Kidney (tissue), 14 donors: ENCODE results near the gene REEP2. TPM values are rescaled to one million over a fixed set of nuclear protein-coding genes. Genes with fewer than 3 reads are reported as not detected.

ENCODE experiments used
- DNase-seq, 5 donors: peaks; one replicate each; pipeline ENCODE4 v3.0.0-alpha.2; 2013 to 2020
- FAIRE-seq: peaks from 2 replicates; lab custom pipeline; 2012; peaks lifted over from hg19 to GRCh38; lab: Jason Lieb, UNC
- H3K27ac ChIP-seq, 2 donors: one replicate each; pipeline ENCODE4 v1.7.0; 2013; ENCODE audit warnings: low read depth in 2 of 2, low read length in 2 of 2, inconsistent platforms in 1 of 2
- H3K27me3 ChIP-seq: one replicate; pipeline ENCODE4 v1.7.1; 2013; ENCODE audit warnings: low read length, inconsistent platforms; ENCODE audit not compliant: control insufficient read depth, insufficient read depth
- H3K36me3 ChIP-seq, 3 donors: one replicate each; pipeline versions ENCODE4 v1.7.0 to v1.7.1; 2013; ENCODE audit warnings: low read length in 3 of 3, control low read depth in 1 of 3, inconsistent platforms in 1 of 3; ENCODE audit not compliant: insufficient read depth in 3 of 3, control insufficient read depth in 2 of 3
- H3K4me1 ChIP-seq, 3 donors: one replicate each; pipeline versions ENCODE4 v1.7.0 to v1.7.1; 2013; ENCODE audit warnings: low read length in 3 of 3, inconsistent platforms in 1 of 3, low read depth in 1 of 3; ENCODE audit not compliant: control insufficient read depth in 2 of 3, insufficient read depth in 2 of 3
- H3K4me3 ChIP-seq, 3 donors: one replicate each; pipeline versions ENCODE4 v1.7.0 to v1.8.1; 2013; ENCODE audit warnings: low read length in 3 of 3, control low read depth in 1 of 3, inconsistent platforms in 1 of 3
- H3K9ac ChIP-seq, 3 donors: one replicate each; pipeline versions ENCODE4 v1.7.0 to v1.7.1; 2013; ENCODE audit warnings: low read length in 3 of 3, control low read depth in 1 of 3, inconsistent platforms in 1 of 3
- H3K9me3 ChIP-seq, 3 donors: one replicate each; pipeline versions ENCODE4 v1.7.0 to v1.7.1; 2013; ENCODE audit warnings: low read length in 3 of 3, control low read depth in 1 of 3, inconsistent platforms in 1 of 3; ENCODE audit not compliant: control insufficient read depth in 2 of 3, insufficient read depth in 1 of 3
- CTCF ChIP-seq: IDR thresholded peaks from 3 replicates; pipeline ENCODE4 v1.5.1; 2012; ENCODE audit warnings: mild to moderate bottlenecking, moderate library complexity, borderline replicate concordance; ENCODE audit not compliant: insufficient read depth; ENCODE audit errors: extremely low read depth
- intact Hi-C: fragments of 100-400 bp; cut with DNase I; formaldehyde crosslinking; loops from one replicate; pipeline ENCODE4 v1.11.1; 2022
- polyA plus RNA-seq: library from polyadenylated mRNA; stranded (reverse); fragments of 350-450 nt; fragmentation: Illumina TruSeq; extraction: RNeasy Lipid Tissue Mini Kit (QIAGEN cat#74804); gene quantifications from one replicate; pipeline ENCODE4 v1.2.3, GENCODE V29; 2014; ENCODE audit warnings: low read depth, low replicate concordance; ENCODE audit not compliant: insufficient read depth
- total RNA-seq: library from RNA; stranded (reverse); fragmentation: NEBNext Ultra II Directional; extraction: Animal tissue kit (Norgen Biotek cat#: 25700); gene quantifications from one replicate; pipeline ENCODE4 v1.2.1, GENCODE V29; 2021
- donor health status: control.
- donor health status: control.
- donor health status: control.
- donor health status: control.
- donor health status: control.
- donor health status: DM: yes; HTN: yes; CAD: no.
- donor health status: Normal renal cell carcinoma (clear cell type).

The REEP2 gene
- total and polyA plus RNA-seq, 2 donors from 2014 or later: 1.9 to 8.8 TPM

- no peak for TF ChIP-seq CTCF
- intact Hi-C loops: no loop called here
- no peaks in the 10 kb centered on the region for H3K27me3 ChIP-seq
- H3K9ac ChIP-seq: peak overlapping the region; percentile 20 to 87 (median 48)
- peaks cover 0 to 13% (median 6%) of the 10 kb centered on the region in 3 donors for H3K4me1 ChIP-seq
- DNase-seq: peak; percentile 98 to 100 (median 99)
- H3K36me3 ChIP-seq: peaks cover 2 to 23% (median 6%) of the 10 kb centered on the region in 3 donors
- peak overlapping the region; percentile 92 to 98 for H3K27ac ChIP-seq
- FAIRE-seq: no peak
- H3K9me3 ChIP-seq: no peaks in the 10 kb centered on the region
- peak overlapping the region; percentile 50 to 78 (median 68) for H3K4me3 ChIP-seq
These were observed 25.8 kb downstream of the REEP2 start for GRCh38 chr5:138464388-138465260.

- Histone ChIP-seq H3K9me3 (no peaks in the 10 kb centered on the region), H3K4me1 (peaks cover 0 to 13% (median 6%) of the 10 kb centered on the region in 3 donors), H3K36me3 (peaks cover 2 to 23% (median 6%) of the 10 kb centered on the region in 3 donors), H3K27ac (peak within 1 kb of the TSS; percentile 92 to 98), H3K27me3 (no peaks in the 10 kb centered on the region), H3K4me3 (peak within 1 kb of the TSS; percentile 78 to 88 (median 78)), H3K9ac (peak within 1 kb of the TSS; percentile 63 to 89 (median 67))
- TF ChIP-seq CTCF: peak; percentile 9
- FAIRE-seq (no peak), DNase-seq (peak; percentile 97 to 98 (median 98))
- intact Hi-C loops: no loop called here
These were observed 26.6 kb downstream of the REEP2 start, which contains the start of gene EGR1 for GRCh38 chr5:138465261-138466124. TSS of gene EGR1 (plus strand) at chr5:138465479. CDS start at chr5:138465762, 283 bp downstream.

GRCh38 chr5:138466125-138466899 is 27.5 kb downstream of the REEP2 start:
- H3K27ac ChIP-seq: peak overlapping the region; percentile 12 to 60
- no peak for FAIRE-seq

More at GRCh38 chr5:138466125-138466899, 27.5 kb downstream of the REEP2 start:
- Histone ChIP-seq H3K4me1 (peaks cover 0 to 13% (median 6%) of the 10 kb centered on the region in 3 donors), H3K27me3 (no peaks in the 10 kb centered on the region), H3K4me3 (peak overlapping the region; percentile 78 to 88 (median 78)), H3K36me3 (peaks cover 2 to 23% (median 6%) of the 10 kb centered on the region in 3 donors), H3K9ac (peak overlapping the region; percentile 63 to 89 (median 67)), H3K9me3 (no peaks in the 10 kb centered on the region)
- peak; percentile 70 to 85 (median 78) for DNase-seq
- TF ChIP-seq CTCF: no peak
- intact Hi-C loops: no loop called here
